NCI-H1048 (cell line): ENCODE data around the gene ZNF561.
"Not testable (repeated sequence)": the region's sequence is repeated elsewhere in the genome, so short reads cannot be mapped to it uniquely, and the experiment has no call there.

ENCODE experiments used
- DNase-seq: peaks from one replicate; lab custom pipeline; 2025; lab: John Stamatoyannopoulos, UW

ZNF561 gene

DNA sequence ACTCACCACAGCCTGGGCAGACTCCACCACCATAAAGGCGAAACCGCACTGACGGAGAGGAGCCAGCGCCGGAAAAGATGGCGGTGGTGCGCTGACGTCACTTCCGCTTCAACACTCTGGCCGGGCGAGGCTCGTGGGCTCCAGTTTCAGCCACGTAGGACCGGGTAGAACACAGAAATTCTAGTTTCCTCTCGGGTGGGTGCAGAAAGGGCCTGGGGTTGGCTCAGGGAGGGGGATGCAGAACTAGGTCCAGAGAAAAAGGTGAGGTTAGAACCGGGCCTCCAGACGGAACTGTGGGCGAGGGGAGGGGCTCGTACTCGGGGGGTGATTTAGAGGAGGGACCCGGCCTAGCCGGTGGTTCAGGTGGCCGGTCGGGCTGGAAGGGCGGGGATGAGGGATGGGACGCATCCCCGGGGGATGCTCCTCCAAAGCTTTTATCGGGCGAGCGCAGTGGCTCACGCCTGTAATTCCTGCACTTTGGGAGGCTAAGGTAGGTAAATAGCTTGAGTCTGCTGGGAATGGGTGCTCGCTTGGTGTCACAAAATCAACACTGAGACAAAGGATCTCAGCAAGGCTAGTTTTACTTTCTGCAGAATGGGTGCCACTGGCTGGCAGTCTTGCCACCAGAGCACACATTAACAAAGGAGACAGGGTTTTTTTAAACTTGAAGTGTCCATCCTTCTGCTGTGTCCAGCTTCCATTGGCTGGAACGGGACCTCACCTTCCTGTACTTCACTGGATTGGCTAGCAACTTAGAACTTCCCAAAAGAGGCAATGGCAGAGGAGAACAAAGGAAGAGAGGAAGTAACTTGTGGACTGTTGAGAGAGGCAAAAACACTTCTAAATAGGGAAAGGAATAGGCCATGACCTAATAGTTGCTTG, at the start of gene ZNF561:
Gene ZNF561, minus strand, starts transcription at position 77 of the 882 bp plus-strand sequence. CDS start 1,776 bp downstream, outside the sequence.
- peak; percentile 65 for DNase-seq

DNA sequence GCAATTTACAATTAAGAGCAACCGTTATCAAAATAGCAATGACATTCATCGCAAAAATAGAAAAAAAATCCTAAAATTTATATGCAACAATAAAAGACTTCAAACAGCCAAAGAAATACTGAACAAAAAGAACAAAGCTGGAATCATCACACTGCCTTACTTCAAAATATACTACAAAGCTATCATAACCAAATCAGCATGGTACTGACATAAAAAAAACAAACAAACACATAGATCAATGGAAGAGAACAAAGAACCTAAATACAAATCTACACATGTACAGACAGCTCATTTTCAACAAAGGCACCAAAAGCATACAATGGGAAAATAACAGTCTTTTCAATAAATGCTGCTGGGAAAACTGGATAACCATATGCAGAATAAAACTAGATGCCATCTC, 47.5 kb upstream of the ZNF561 start:
- DNase-seq = no peak

GRCh38 chr19:9667898-9668297, 46.9 kb upstream of the ZNF561 start:
- DNase-seq = no peak

- DNase-seq = no peak
These were observed 37.7 kb upstream of the ZNF561 start for GRCh38 chr19:9658769-9659168.

DNA sequence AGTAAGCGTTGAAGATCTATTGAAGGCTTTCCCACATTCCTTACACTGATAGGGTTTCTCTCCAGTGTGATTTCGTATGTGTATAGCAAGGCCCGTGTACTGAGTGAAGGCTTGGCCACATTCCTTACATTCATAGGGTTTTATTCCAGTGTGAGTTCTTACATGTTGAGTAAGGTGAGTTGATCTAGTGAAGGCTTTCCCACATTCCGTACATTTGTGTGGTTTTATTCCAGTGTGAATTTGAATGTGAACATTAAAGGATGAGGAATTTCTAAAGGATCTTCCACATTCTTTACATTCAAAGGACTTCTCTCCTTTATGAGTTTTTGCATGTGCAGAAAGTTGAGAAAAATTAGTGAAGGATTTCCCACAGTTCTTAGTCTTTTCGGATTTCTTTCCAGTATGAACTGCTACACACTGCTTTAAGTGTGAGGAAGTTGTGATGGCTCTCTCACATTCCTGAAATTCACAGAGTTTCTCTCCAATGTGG, 32.1 kb upstream of the ZNF561 start:
- DNase-seq = not testable (repeated sequence)

DNA sequence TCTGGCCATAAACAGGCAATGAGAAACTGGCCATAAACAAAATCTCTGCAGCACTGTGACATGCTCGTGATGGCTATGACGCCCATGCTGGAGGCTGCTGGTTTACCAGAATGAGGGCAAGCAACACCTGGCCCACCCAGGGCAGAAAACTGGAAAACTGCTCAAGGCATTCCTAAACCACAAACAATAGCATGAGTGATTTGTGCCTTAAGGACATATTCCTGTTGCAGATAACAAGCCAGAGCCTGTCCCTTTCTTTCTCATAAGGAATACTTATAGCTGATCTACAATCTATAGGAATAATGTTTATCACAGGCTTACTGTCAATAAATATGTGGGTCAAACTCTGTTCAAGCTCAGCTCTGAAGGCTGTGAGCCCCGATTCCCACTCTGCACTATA, 30.4 kb upstream of the ZNF561 start:
- DNase-seq = not testable (repeated sequence)

- no peak for DNase-seq
These were observed 29.3 kb upstream of the ZNF561 start for GRCh38 chr19:9650345-9650744.

DNA sequence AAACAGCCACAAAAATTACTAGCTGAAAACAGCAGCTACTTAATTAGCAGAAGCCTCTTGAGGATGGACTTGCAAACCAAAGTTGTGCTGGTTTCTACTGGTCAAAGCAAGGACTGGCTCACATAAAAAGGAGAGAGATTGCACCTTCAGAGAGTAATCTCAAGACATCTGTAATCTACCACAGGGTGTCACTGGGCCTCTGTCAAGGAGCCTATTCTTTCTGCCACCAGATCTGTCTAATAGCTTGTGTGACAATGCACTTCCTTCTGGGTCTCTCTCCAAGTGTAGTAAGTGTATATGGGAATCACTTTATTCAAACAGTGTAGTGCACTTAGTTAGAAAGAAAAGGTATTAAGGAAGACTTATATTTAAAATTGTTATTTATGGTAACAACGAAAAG, 24.4 kb upstream of the ZNF561 start:
- DNase-seq = no peak

GRCh38 chr19:9644472-9644871, 23.4 kb upstream of the ZNF561 start:
- no peak for DNase-seq

DNA sequence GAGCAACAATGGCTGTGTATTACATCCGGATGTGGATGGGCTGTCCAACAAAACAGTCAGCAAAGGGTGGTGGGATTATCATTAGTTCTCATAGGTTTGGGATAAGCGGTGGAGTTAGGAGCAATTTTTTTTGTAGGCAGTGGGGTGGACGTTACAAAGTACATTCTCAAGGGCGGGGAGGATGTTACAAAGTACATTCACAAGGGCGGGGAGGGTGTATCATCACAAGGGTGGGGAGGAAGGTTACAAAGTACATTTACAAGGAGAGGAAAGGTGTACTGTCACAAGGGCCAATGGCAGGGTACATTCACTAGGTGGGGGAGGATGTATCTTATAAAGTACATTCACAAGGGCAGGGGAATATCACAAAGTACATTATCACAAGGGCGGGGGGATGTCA, 20.8 kb upstream of the ZNF561 start:
- DNase-seq = no peak

DNA sequence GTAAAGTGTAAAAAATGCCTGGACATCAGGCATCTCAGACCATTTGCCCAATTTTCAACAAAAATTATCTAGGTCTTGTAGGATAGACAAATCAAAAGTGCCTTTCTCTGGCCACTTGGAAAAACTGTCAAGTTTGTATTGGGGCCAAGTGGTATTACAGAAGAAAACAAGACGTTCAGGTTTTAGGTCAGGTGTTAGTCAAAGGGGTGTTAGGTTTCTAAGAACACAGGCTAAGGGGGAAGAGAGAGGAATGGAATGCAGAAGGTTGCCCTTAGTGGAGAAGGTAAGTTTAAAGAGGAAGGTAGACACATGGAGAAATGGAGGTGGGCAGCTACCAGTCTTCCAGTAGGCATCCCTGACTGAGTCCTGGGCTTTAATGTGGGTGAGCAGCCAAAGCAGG, 19.9 kb upstream of the ZNF561 start:
- no peak for DNase-seq

DNA sequence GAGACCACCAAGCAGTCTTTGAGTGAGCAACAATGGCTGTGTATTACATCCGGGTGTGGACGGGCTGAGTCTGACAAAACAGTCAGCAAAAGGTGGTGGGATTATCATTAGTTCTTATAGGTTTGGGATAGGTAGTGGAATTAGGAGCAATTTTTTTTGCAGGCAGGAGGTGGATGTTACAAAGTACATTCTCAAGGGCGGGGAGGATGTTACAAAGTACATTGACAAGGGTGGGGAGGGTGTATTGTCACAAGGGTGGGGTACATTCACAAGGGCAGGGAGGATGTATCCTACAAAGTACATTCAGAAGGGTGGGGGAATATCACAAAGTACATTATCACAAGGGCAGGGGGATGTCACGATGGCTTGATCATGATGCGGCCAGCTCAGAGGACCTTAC, 15.0 kb upstream of the ZNF561 start:
- DNase-seq = no peak

- DNase-seq = no peak
These were observed 6.8 kb upstream of the ZNF561 start for GRCh38 chr19:9627856-9628255.

DNA sequence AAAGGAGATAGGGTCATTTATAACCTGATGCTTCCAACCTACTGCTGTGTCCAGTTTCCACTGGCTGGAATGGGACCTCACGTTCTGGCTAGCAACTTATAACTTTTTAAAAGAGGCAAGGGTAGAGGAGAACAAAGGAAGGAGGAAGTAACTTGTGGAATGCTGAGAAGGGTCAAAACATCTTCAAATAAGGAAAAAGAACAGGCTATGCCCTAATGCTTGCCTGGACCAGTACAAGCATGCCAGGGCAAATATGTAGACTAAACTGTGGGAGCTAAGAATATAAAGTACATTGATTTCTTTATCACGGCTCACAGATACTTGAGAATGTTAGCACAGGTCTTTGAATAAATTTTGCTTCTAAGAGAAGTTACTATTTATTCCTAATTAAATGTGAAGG, 1.5 kb upstream of the ZNF561 start:
- no peak for DNase-seq

GRCh38 chr19:9620842-9621155, 233 bp downstream of the ZNF561 start:
- DNase-seq = no peak

GRCh38 chr19:9615844-9616243, 5.2 kb downstream of the ZNF561 start:
- no peak for DNase-seq

DNA sequence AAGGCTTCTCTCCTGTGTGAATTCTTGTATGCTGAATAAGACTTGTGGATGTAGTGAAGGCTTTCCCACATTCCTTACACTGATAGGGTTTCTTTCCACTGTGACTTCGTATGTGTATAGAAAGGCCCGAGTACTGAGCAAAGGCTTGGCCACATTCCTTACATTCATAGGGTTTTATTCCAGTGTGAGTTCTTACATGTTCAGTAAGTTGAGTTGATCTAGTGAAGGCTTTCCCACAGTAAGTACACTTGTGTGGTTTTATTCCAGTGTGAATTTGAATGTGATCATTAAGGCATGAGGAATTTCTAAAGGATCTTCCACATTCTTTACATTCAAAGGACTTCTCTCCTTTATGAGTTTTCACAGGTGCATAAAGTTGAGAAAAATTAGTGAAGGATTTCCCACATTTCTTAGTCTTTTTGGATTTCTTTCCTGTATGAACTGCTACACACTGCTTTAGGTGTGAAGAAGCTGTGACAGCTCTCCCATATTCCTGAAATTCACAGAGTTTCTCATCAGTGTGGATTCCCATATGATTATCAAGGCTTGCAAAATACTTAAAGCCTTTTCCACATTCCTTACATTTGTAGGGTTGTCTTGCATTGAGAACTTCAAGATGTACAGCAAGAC, 10.4 kb downstream of the ZNF561 start:
- no peak for DNase-seq

GRCh38 chr19:9608912-9609311, 12.1 kb downstream of the ZNF561 start:
- no peak for DNase-seq

DNA sequence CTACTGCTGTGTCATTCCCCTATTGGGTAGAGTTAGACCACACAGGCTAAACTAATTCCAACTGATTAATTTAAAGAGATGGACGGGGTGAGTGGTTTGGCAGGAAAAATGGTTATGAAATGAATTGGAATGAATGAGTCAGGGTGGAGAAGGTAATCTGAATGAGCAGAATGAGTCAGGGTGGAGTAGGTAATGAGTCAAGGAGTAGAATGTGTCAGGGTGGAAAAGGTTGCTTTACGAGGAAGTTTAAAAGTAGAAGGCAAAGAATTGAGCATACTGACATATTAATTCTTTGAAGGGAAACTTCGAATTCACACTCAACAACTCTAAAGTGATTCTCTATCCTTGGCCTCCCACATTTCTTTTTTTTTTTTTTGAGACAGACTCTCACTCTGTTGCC, 24.0 kb downstream of the ZNF561 start:
- no peak for DNase-seq

- DNase-seq = no peak
These were observed 34.3 kb downstream of the ZNF561 start for GRCh38 chr19:9586764-9587163.

DNA sequence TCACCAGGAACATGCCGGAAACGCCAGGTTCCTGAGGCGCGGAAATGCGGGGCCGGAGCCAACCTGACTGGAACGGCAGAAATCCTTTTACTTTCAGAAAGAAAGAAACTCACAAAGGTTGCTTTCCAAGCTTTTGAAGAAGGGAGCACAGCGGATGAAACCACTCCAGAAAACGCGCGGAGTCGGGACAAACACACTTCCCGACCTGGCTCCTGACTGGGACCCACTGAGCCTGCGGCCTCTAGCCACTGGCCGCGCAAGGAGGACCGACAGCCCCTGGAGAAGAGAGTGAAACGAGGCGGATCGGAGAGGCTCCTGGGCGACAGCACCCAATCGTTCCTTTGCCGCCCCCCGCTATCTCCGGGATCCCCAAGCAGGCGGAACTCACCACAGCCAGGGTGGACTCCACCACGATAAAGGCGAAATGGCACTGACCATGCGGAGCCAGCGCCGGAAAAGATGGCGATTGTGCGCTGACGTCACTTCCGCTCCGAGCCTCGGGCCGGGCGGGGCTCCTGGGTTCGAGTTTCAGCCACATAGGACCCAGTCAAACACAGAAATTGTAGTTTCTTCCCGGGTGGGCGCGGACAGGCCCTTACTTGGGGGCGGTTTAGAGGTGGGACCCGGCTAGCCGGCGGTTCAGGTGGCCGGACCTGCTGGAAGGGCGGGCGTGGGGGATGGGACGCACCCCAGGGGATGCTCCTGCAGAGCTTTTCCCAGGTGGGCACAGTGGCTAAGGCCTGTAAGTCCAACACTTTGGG, 36.8 kb downstream of the ZNF561 start, which contains the start of gene ZNF121:
Gene ZNF121, minus strand, starts transcription at position 432 of the 761 bp plus-strand sequence. CDS start 16,407 bp downstream, outside the sequence.
- peak; percentile 63 for DNase-seq

DNA sequence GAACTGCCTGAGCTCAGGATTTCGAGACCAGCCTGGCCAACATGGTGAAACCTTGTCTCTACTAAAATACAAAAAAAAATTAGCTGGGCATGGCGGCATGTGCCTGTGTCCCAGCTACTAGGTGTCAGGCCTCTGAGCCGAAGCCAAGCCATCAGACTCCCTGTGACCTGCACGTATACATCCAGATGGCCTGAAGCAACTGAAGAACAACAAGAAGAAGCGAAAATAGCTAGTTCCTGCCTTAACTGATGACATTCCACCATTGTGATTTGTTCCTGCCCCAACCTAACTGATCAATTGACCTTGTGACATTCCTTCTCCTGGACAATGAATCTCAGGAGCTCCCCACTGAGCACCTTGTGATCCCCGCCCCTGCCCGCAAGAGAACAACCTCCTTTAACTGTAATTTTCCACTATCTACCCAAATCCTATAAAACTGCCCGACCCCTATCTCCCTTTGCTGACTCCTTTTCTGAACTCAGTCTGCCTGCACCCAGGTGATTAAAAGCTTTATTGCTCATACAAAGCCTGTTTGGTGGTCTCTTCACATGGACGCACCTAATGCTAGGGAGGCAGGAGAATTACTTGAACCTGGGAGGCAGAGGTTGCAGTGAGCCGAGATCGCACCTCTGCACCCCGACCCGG, 38.8 kb downstream of the ZNF561 start:
- DNase-seq = not testable (repeated sequence)
